ENCODE measurements around the gene ATG10.

The ATG10 gene

DNA sequence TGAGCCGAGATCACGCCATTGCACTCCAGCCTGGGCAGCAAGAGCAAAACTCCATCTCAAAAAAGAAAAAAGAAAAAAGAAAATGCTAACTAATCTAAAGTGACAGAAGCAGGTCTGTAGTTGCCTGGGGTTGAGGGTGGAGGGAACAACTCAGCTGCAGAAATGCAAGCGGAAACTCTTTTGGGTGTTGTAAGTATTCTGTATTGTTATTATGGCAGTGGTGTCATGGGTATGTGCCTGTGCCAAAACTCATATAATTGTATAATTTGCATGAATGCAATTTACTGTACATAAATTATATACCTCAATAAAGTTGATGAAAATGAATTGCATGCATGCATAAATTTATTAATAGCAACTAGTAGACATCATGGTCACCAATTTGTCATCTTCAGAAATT, 329.4 kb downstream of the ATG10 start:
- H3K9ac ChIP-seq (ENCODE audit: low read length) = no peak overlapping the region
- H3K4me2 ChIP-seq (ENCODE audit: low read length) = no peak overlapping the region
- TF ChIP-seq EZH2 (IDR thresholded peaks at IDR 0.05; ENCODE audit: borderline replicate concordance, low read length) = no peak
- TF ChIP-seq, protein P1, sequence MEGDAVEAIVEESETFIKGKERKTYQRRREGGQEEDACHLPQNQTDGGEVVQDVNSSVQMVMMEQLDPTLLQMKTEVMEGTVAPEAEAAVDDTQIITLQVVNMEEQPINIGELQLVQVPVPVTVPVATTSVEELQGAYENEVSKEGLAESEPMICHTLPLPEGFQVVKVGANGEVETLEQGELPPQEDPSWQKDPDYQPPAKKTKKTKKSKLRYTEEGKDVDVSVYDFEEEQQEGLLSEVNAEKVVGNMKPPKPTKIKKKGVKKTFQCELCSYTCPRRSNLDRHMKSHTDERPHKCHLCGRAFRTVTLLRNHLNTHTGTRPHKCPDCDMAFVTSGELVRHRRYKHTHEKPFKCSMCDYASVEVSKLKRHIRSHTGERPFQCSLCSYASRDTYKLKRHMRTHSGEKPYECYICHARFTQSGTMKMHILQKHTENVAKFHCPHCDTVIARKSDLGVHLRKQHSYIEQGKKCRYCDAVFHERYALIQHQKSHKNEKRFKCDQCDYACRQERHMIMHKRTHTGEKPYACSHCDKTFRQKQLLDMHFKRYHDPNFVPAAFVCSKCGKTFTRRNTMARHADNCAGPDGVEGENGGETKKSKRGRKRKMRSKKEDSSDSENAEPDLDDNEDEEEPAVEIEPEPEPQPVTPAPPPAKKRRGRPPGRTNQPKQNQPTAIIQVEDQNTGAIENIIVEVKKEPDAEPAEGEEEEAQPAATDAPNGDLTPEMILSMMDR (IDR thresholded peaks at IDR 0.05; ENCODE audit: low read length) = no peak
- H3K9me3 ChIP-seq (ENCODE audit: low read length) = no peaks in the 10 kb centered on the region
- no peaks in the 10 kb centered on the region for H3K9me2 ChIP-seq (ENCODE audit: low read depth, low read length)
- H3K36me3 ChIP-seq (ENCODE audit: insufficient read depth, low read length) = no peaks in the 10 kb centered on the region
- no peak overlapping the region for H3K27ac ChIP-seq (ENCODE audit: low read depth, low read length, poor library complexity, severe bottlenecking)
- no peak overlapping the region for H3K4me3 ChIP-seq (ENCODE audit: low read depth, low read length, poor library complexity, severe bottlenecking)
- H3K27me3 ChIP-seq (ENCODE audit: insufficient read depth, low read length) = no peaks in the 10 kb centered on the region
- no peak overlapping the region for H2AFZ ChIP-seq (ENCODE audit: low read length)
- H3K4me1 ChIP-seq (ENCODE audit: insufficient read depth, low read length, severe bottlenecking) = no peaks in the 10 kb centered on the region
- no peaks in the 10 kb centered on the region for H3F3A ChIP-seq (ENCODE audit: insufficient read depth, low read length)
- no peaks in the 10 kb centered on the region for H4K20me1 ChIP-seq (ENCODE audit: insufficient read depth, low read length)
- no peaks in the 10 kb centered on the region for H3K79me2 ChIP-seq (ENCODE audit: insufficient read depth, low read length)

All from OCI-LY1 (cell line).